IPS DF 6.9 (cell line): ENCODE results near the gene BYSL.

Experiments
- DNase-seq: peaks from one replicate; pipeline ENCODE4 v3.0.0-alpha.2; 2013; ENCODE audit warnings: low read depth, low spot score
- H3K27ac ChIP-seq: one replicate; pipeline ENCODE4 v1.5.1; 2013; ENCODE audit warnings: low read length, control low read depth
- H3K27me3 ChIP-seq: 2 replicates; pipeline ENCODE4 v1.6.1; 2013; ENCODE audit warnings: mild to moderate bottlenecking, low read length; ENCODE audit not compliant: control insufficient read depth, insufficient read depth
- H3K36me3 ChIP-seq: 2 replicates; pipeline ENCODE4 v1.6.1; 2013; ENCODE audit warnings: low read length; ENCODE audit not compliant: control insufficient read depth, insufficient read depth
- H3K4me1 ChIP-seq: 2 replicates; pipeline ENCODE4 v1.6.1; 2013; ENCODE audit warnings: low read length; ENCODE audit not compliant: control insufficient read depth, insufficient read depth
- H3K4me3 ChIP-seq: 2 replicates; pipeline ENCODE4 v1.5.1; 2013; ENCODE audit warnings: mild to moderate bottlenecking, low read length
- H3K9me3 ChIP-seq: 2 replicates; pipeline ENCODE4 v1.6.1; 2013; ENCODE audit warnings: low read length, inconsistent platforms; ENCODE audit not compliant: control insufficient read depth, insufficient read depth
- WGBS: extraction: QIAGEN DNeasy Blood & Tissue Kit; methylation state at CpG from one replicate; pipeline ENCODE4 v1.1.7; 2013; ENCODE audit warnings: mixed read lengths, missing lambda C conversion rate; ENCODE audit not compliant: insufficient read length, insufficient coverage; 5-methylcytosine and 5-hydroxymethylcytosine counted together

The BYSL gene

DNA sequence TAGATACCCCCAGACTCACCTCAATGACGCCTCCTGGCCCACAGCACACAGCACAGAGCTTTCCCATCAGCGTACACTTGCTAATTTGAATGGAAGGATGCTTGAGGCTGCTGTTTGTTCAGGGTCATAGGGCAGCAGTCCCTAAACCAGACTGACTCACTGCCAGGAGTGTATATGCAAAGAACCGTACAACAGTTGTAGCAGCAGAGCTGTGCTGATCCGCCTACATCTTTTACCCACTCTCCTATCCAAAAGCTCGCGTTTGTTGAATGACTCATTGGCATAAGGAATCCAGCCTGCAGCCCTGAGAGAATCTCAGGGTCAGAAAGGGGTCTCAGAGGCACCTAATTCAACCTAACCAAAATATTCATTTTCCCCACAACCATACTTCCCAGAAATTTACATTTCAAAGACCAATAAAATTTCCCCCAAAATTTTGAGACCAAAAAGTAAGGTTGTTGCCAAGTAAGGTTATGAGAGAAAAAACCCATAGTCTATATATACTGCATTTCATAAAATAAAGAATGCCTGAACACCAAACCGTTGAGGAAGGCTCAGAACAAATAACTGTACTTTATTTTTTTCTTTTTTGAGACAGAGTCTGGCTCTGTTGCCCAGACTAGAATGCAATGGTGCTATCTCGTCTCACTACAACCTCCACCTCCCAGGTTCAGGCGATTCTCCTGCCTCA lies 55.6 kb downstream of the BYSL start:
- no peaks in the 10 kb centered on the region for H3K27me3 ChIP-seq
- no peaks in the 10 kb centered on the region for H3K36me3 ChIP-seq
- no peak overlapping the region for H3K4me3 ChIP-seq
- H3K4me1 ChIP-seq, result no peaks in the 10 kb centered on the region
- no CpG with 5 or more reads among the region's 9 CpGs for WGBS
- no peak for DNase-seq
- no peaks in the 10 kb centered on the region for H3K9me3 ChIP-seq
- H3K27ac ChIP-seq, result no peak overlapping the region
